ENCODE measurements around the gene CKAP5.
"Not testable (repeated sequence)": the region's sequence is repeated elsewhere in the genome, so short reads cannot be mapped to it uniquely, and the experiment has no call there.

Gene CKAP5

GRCh38 chr11:46719048-46719542 is 127.0 kb downstream of the CKAP5 start, which contains the start of gene F2 (continued):
- no peak for TF ChIP-seq HOXD13 (CRISPR knock-in tag; IDR thresholded peaks at IDR 0.05; ENCODE audit: borderline replicate concordance)
- TF ChIP-seq, protein P1, sequence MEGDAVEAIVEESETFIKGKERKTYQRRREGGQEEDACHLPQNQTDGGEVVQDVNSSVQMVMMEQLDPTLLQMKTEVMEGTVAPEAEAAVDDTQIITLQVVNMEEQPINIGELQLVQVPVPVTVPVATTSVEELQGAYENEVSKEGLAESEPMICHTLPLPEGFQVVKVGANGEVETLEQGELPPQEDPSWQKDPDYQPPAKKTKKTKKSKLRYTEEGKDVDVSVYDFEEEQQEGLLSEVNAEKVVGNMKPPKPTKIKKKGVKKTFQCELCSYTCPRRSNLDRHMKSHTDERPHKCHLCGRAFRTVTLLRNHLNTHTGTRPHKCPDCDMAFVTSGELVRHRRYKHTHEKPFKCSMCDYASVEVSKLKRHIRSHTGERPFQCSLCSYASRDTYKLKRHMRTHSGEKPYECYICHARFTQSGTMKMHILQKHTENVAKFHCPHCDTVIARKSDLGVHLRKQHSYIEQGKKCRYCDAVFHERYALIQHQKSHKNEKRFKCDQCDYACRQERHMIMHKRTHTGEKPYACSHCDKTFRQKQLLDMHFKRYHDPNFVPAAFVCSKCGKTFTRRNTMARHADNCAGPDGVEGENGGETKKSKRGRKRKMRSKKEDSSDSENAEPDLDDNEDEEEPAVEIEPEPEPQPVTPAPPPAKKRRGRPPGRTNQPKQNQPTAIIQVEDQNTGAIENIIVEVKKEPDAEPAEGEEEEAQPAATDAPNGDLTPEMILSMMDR (tag by site-specific recombination; IDR thresholded peaks at IDR 0.05): no peak
- no peak for TF ChIP-seq ZNF473 (tag by site-specific recombination; IDR thresholded peaks at IDR 0.05)
- no peak for TF ChIP-seq SCRT1 (tag by site-specific recombination; IDR thresholded peaks at IDR 0.05; ENCODE audit: borderline replicate concordance)

DNA sequence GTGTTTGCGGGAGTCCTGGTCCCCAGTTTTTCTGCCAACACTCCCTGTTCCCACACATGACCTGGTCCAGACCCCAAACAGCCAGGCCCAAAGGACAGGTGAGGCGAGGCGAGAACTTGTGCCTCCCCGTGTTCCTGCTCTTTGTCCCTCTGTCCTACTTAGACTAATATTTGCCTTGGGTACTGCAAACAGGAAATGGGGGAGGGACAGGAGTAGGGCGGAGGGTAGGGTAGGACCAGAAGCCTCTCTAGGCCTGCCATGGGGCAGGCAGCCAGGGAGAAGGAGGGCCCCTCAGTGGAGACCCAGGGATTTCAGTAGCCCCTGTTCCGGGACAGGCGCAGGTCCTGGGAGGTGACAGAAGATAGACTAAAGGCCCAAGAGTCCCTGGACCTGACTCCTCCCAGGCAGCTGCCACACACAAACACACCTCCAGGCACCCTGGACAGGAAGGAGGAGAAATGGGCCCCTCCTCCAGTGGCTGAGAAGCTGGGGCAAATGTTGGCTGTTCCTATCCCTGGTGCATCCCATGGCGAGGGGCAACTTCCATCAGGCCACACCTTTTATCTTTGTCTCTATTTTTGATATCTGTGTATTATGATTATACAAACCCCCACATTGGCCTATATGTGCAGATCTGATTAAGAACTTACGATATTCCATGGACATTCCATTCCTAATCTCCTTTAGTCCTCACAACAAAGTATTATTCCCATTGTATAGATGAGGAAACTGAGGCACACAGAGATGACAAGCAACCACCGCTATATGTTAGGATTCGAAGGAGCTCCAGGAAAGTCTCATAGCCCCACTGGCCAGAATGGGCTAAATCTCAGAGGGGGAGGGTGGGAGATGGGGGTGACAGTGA is 127.7 kb downstream of the CKAP5 start:
- CTCF ChIA-PET: interaction anchor here (0.6 kb wide), 1 partner anchor 15 kb away, joined by 3 read pairs; no protein-coding TSS in a partner anchor
- Histone ChIP-seq H3K9me3 (ENCODE audit: control insufficient read depth, insufficient read depth, low read depth, low read length) (no peaks in the 10 kb centered on the region), H3K4me1 (ENCODE audit: control insufficient read depth, insufficient read depth, low read length) (no peaks in the 10 kb centered on the region), H3K27ac (ENCODE audit: extremely low read depth, low read depth, low read length) (no peak overlapping the region), H3K4me3 (ENCODE audit: low read depth, low read length) (no peak overlapping the region), H3K36me3 (ENCODE audit: control insufficient read depth in 2 of 2, insufficient read depth in 1 of 2, low read length in 2 of 2) (no peaks in the 10 kb centered on the region)
- POLR2A ChIA-PET: interaction anchor here (0.7 kb wide), 1 partner anchor 467 kb away, joined by 3 read pairs; no protein-coding TSS in a partner anchor
- no peak for TF ChIP-seq YY2 (tag by site-specific recombination; IDR thresholded peaks at IDR 0.05)
- TF ChIP-seq OVOL3 (tag by site-specific recombination; IDR thresholded peaks at IDR 0.05): no peak
- TF ChIP-seq ZNF624 (tag by site-specific recombination; IDR thresholded peaks at IDR 0.05): no peak
- no peak for TF ChIP-seq ZNF768 (tag by site-specific recombination; IDR thresholded peaks at IDR 0.05)
- TF ChIP-seq, protein P2, sequence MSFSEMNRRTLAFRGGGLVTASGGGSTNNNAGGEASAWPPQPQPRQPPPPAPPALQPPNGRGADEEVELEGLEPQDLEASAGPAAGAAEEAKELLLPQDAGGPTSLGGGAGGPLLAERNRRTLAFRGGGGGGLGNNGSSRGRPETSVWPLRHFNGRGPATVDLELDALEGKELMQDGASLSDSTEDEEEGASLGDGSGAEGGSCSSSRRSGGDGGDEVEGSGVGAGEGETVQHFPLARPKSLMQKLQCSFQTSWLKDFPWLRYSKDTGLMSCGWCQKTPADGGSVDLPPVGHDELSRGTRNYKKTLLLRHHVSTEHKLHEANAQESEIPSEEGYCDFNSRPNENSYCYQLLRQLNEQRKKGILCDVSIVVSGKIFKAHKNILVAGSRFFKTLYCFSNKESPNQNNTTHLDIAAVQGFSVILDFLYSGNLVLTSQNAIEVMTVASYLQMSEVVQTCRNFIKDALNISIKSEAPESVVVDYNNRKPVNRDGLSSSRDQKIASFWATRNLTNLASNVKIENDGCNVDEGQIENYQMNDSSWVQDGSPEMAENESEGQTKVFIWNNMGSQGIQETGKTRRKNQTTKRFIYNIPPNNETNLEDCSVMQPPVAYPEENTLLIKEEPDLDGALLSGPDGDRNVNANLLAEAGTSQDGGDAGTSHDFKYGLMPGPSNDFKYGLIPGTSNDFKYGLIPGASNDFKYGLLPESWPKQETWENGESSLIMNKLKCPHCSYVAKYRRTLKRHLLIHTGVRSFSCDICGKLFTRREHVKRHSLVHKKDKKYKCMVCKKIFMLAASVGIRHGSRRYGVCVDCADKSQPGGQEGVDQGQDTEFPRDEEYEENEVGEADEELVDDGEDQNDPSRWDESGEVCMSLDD (tag by site-specific recombination; IDR thresholded peaks at IDR 0.05): no peak

- H3K9me3 ChIP-seq (ENCODE audit: control insufficient read depth, insufficient read depth, low read depth, low read length); CTCF ChIA-PET; H3K36me3 ChIP-seq (ENCODE audit: control insufficient read depth in 2 of 2, insufficient read depth in 1 of 2, low read length in 2 of 2); H3K27ac ChIP-seq (ENCODE audit: extremely low read depth, low read depth, low read length); H3K4me1 ChIP-seq (ENCODE audit: control insufficient read depth, insufficient read depth, low read length); H3K4me3 ChIP-seq (ENCODE audit: low read depth, low read length): not testable (repeated sequence)
- POLR2A ChIA-PET: interaction anchor here (0.7 kb wide), 1 partner anchor 468 kb away, joined by 3 read pairs; no protein-coding TSS in a partner anchor
These were observed 128.3 kb downstream of the CKAP5 start for GRCh38 chr11:46717825-46718154.

- POLR2A ChIA-PET: interaction anchor here (1.4 kb wide), 1 partner anchor 12 kb away, joined by 6 read pairs; the partner anchor contains the start of genes ARHGAP1 and ZNF408
- CTCF ChIA-PET: interaction anchor here (0.7 to 1.6 kb wide), 3 partner anchors 43 to 1885 kb away, joined by 4 to 8 read pairs (median 6); no protein-coding TSS in a partner anchor
- no peaks in the 10 kb centered on the region for H3K9me3 ChIP-seq (ENCODE audit: control insufficient read depth, insufficient read depth, low read depth, low read length)
- H3K27ac ChIP-seq (ENCODE audit: extremely low read depth, low read depth, low read length): no peak overlapping the region
- H3K4me3 ChIP-seq (ENCODE audit: low read depth, low read length): no peak overlapping the region
- H3K4me1 ChIP-seq (ENCODE audit: control insufficient read depth, insufficient read depth, low read length): no peaks in the 10 kb centered on the region
- H3K36me3 ChIP-seq (ENCODE audit: control insufficient read depth in 2 of 2, insufficient read depth in 1 of 2, low read length in 2 of 2): no peaks in the 10 kb centered on the region
- TF ChIP-seq ZNF621 (tag by site-specific recombination; IDR thresholded peaks at IDR 0.05) (no peak), ZNF449 (tag by site-specific recombination; IDR thresholded peaks at IDR 0.05) (no peak), ZNF626 (tag by site-specific recombination; IDR thresholded peaks at IDR 0.05) (no peak), ZFP37 (tag by site-specific recombination; IDR thresholded peaks at IDR 0.05) (no peak), ZNF274 (IDR thresholded peaks at IDR 0.05; ENCODE audit: low read length) (no peak), ZNF274 (tag by site-specific recombination; IDR thresholded peaks at IDR 0.05; ENCODE audit: borderline replicate concordance) (no peak), TSHZ1 (tag by site-specific recombination; IDR thresholded peaks at IDR 0.05; ENCODE audit: borderline replicate concordance) (no peak), ZFHX2 (tag by site-specific recombination; conservative IDR thresholded peaks at IDR 0.05) (no peak), ZNF548 (tag by site-specific recombination; IDR thresholded peaks at IDR 0.05) (no peak)
These were observed 133.1 kb downstream of the CKAP5 start for GRCh38 chr11:46712874-46713576.

All from HEK293 (cell line).